Aorta (tissue), 4 donors: Measurements from ENCODE around the gene PLAAT3. TPM values are rescaled to one million over a fixed set of nuclear protein-coding genes. Genes with fewer than 3 reads are reported as not detected.

Experiments
- polyA plus RNA-seq, 2 donors: library from polyadenylated mRNA; stranded (reverse); fragments of 200-250 nt; gene quantifications; one replicate each; pipeline ENCODE4 v1.2.3, GENCODE V29; 2013
- total RNA-seq, 2 donors: library from RNA; stranded (reverse); fragmentation: NEBNext Ultra II Directional; extraction: Animal tissue kit (Norgen Biotek cat#: 25700); gene quantifications; one replicate each; pipeline ENCODE4 v1.2.1, GENCODE V29; 2021
- donor health status: healthy with polysubstance abuse.
- donor health status: Bipolar disorder and iron deficiency.
- donor health status: DM: no; HTN: no; CAD: no.
- donor health status: DM: yes; HTN: yes; CAD: no.

Gene PLAAT3
- total and polyA plus RNA-seq, 4 donors: 47.2 to 69.5 (median 57.6) TPM

Other genes with a start within 250 kb of the PLAAT3 start
- not detected for gene SLC22A9, start 244.6 kb downstream of the PLAAT3 start, total RNA-seq
- gene SLC22A9, start 244.6 kb downstream of the PLAAT3 start, polyA plus RNA-seq: not detected
- gene PLAAT5, start 123.3 kb downstream of the PLAAT3 start, total RNA-seq: 1 to 10 TPM in 1 of 2 donors, under 1 TPM in 1; 0.88 to 1.6 TPM
- gene PLAAT5, start 123.3 kb downstream of the PLAAT3 start, polyA plus RNA-seq: under 1 TPM in 1 of 2 donors, not detected in 1; 0.38 TPM
- gene LGALS12, start 108.3 kb downstream of the PLAAT3 start, total RNA-seq: 1 to 10 TPM in 1 of 2 donors, under 1 TPM in 1; 0.84 to 1.2 TPM
- not detected for gene LGALS12, start 108.3 kb downstream of the PLAAT3 start, polyA plus RNA-seq
- 10 to 100 TPM; 12.4 to 39.8 TPM for gene PLAAT4, start 77.6 kb downstream of the PLAAT3 start, total RNA-seq
- gene PLAAT4, start 77.6 kb downstream of the PLAAT3 start, polyA plus RNA-seq: 10 to 100 TPM; 33.1 to 54.3 TPM
- not detected for gene PLAAT2, start 51.1 kb downstream of the PLAAT3 start, total RNA-seq
- gene PLAAT2, start 51.1 kb downstream of the PLAAT3 start, polyA plus RNA-seq: 10 to 100 TPM in 1 of 2 donors, under 1 TPM in 1; 0.82 to 30.3 TPM
- 100 to 1,000 TPM; 147 to 220 TPM for gene ATL3, start 56.9 kb upstream of the PLAAT3 start, total RNA-seq
- gene ATL3, start 56.9 kb upstream of the PLAAT3 start, polyA plus RNA-seq: 10 to 100 TPM; 27.5 to 42.4 TPM
- gene RTN3, start 67.1 kb upstream of the PLAAT3 start, total RNA-seq: 10 to 100 TPM; 72.3 to 89.4 TPM
- gene RTN3, start 67.1 kb upstream of the PLAAT3 start, polyA plus RNA-seq: 10 to 100 TPM; 42.4 to 80.9 TPM
- 10 to 100 TPM; 20.1 to 30.9 TPM for gene ZFTA, start 154.3 kb upstream of the PLAAT3 start, total RNA-seq
- 10 to 100 TPM in 1 of 2 donors, 1 to 10 TPM in 1; 4.3 to 14.0 TPM for gene ZFTA, start 154.3 kb upstream of the PLAAT3 start, polyA plus RNA-seq
- 10 to 100 TPM; 18.3 to 20.6 TPM for gene SPINDOC, start 199.0 kb upstream of the PLAAT3 start, total RNA-seq
- 10 to 100 TPM in 1 of 2 donors, 1 to 10 TPM in 1; 7.1 to 12.6 TPM for gene SPINDOC, start 199.0 kb upstream of the PLAAT3 start, polyA plus RNA-seq
- gene MARK2, start 224.7 kb upstream of the PLAAT3 start, total RNA-seq: 10 to 100 TPM; 29.6 to 32.5 TPM
- 1 to 10 TPM; 8.1 to 8.2 TPM for gene MARK2, start 224.7 kb upstream of the PLAAT3 start, polyA plus RNA-seq